ENCODE results near the gene PDCD7. TPM values are rescaled to one million over a fixed set of nuclear protein-coding genes. Genes with fewer than 3 reads are reported as not detected.

PDCD7 gene
- total and polyA plus RNA-seq, 2 of the 13 experiments (the other 11 are each of a cell fraction or from before 2014, with no cell fraction given): 10.1 to 14.7 TPM

DNA sequence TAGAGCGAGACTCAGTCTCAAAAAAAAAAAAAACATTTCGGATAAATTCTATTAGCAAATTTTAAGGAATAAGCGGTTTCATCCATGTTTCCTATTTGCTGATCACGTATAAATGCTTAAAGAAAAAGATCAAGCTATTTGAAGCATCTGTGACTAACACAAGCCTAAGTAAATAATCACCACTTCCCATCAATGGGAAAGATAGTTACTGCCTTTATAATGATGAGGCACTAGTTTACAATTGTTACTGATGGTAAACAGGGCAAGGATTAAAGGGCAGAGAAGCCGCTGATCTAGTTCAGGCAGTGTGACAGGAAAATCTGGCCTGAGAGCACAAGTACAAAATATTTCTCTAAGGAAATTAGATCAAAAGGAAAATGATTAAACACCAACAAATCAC, 37.8 kb upstream of the PDCD7 start (continued):
- no peak for TF ChIP-seq REPIN1 (CRISPR knock-in tag; IDR thresholded peaks at IDR 0.05; ENCODE audit: borderline replicate concordance, low read depth)
- TF ChIP-seq SRY (CRISPR knock-in tag; IDR thresholded peaks at IDR 0.05): no peak
- TF ChIP-seq ZNF737 (CRISPR knock-in tag; IDR thresholded peaks at IDR 0.05; ENCODE audit: borderline replicate concordance): no peak
- TF ChIP-seq SOX13 (IDR thresholded peaks at IDR 0.05): no peak
- TF ChIP-seq SOX13 (CRISPR knock-in tag; conservative IDR thresholded peaks at IDR 0.05 in 1 of 2, IDR thresholded peaks at IDR 0.05 in 1 of 2): peak in 1 of 2 experiments; percentile 70; a peak in 1 of 4 replicates
- TF ChIP-seq ZNF138 (CRISPR knock-in tag; IDR thresholded peaks at IDR 0.05; ENCODE audit: low read depth): no peak
- TF ChIP-seq, protein P1, sequence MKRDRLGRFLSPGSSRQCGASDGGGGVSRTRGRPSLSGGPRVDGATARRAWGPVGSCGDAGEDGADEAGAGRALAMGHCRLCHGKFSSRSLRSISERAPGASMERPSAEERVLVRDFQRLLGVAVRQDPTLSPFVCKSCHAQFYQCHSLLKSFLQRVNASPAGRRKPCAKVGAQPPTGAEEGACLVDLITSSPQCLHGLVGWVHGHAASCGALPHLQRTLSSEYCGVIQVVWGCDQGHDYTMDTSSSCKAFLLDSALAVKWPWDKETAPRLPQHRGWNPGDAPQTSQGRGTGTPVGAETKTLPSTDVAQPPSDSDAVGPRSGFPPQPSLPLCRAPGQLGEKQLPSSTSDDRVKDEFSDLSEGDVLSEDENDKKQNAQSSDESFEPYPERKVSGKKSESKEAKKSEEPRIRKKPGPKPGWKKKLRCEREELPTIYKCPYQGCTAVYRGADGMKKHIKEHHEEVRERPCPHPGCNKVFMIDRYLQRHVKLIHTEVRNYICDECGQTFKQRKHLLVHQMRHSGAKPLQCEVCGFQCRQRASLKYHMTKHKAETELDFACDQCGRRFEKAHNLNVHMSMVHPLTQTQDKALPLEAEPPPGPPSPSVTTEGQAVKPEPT (CRISPR knock-in tag; IDR thresholded peaks at IDR 0.05; ENCODE audit: low read depth): no peak
- TF ChIP-seq, protein P2, sequence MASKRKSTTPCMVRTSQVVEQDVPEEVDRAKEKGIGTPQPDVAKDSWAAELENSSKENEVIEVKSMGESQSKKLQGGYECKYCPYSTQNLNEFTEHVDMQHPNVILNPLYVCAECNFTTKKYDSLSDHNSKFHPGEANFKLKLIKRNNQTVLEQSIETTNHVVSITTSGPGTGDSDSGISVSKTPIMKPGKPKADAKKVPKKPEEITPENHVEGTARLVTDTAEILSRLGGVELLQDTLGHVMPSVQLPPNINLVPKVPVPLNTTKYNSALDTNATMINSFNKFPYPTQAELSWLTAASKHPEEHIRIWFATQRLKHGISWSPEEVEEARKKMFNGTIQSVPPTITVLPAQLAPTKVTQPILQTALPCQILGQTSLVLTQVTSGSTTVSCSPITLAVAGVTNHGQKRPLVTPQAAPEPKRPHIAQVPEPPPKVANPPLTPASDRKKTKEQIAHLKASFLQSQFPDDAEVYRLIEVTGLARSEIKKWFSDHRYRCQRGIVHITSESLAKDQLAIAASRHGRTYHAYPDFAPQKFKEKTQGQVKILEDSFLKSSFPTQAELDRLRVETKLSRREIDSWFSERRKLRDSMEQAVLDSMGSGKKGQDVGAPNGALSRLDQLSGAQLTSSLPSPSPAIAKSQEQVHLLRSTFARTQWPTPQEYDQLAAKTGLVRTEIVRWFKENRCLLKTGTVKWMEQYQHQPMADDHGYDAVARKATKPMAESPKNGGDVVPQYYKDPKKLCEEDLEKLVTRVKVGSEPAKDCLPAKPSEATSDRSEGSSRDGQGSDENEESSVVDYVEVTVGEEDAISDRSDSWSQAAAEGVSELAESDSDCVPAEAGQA (IDR thresholded peaks at IDR 0.05; ENCODE audit: low read depth): no peak
- TF ChIP-seq, protein P2 (CRISPR knock-in tag; IDR thresholded peaks at IDR 0.05; ENCODE audit: borderline replicate concordance): no peak
- no peak for TF ChIP-seq HOXA9 (CRISPR knock-in tag; IDR thresholded peaks at IDR 0.05; ENCODE audit: borderline replicate concordance)
- no peak for TF ChIP-seq MYNN (CRISPR knock-in tag; IDR thresholded peaks at IDR 0.05; ENCODE audit: low read depth)
- TF ChIP-seq ZNF124 (CRISPR knock-in tag; IDR thresholded peaks at IDR 0.05): no peak
- TF ChIP-seq SP1 (IDR thresholded peaks at IDR 0.05): no peak
- no peak for TF ChIP-seq SP1 (CRISPR knock-in tag; IDR thresholded peaks at IDR 0.05)

All from HepG2 (cell line).